ENCODE results near the gene STRN4. TPM values are rescaled to one million over a fixed set of nuclear protein-coding genes. Genes with fewer than 3 reads are reported as not detected.

Gene STRN4
- total and polyA plus RNA-seq, 9 of the 15 experiments (the other 6 are each of a cell fraction or from before 2014, with no cell fraction given) = 0.62 to 83.7 (median 36.9) TPM

GRCh38 chr19:46788262-46788967 lies 42.2 kb upstream of the STRN4 start, which contains the start of gene SLC1A5 (continued):
- TF ChIP-seq THRA (IDR thresholded peaks at IDR 0.05) (no peak), CTCFL (IDR thresholded peaks at IDR 0.05; ENCODE audit: borderline replicate concordance, insufficient read depth, low read depth, low read length, poor library complexity, severe bottlenecking) (peak; percentile 77), ZNF57 (CRISPR knock-in tag; IDR thresholded peaks at IDR 0.05) (no peak), ZNF318 (IDR thresholded peaks at IDR 0.05; ENCODE audit: borderline replicate concordance in 1 of 2, low read depth in 1 of 2) (peak in 1 of 2 experiments; percentile 50; a peak in 1 of 4 replicates), NONO (IDR thresholded peaks at IDR 0.05; ENCODE audit: low read depth in 2 of 2, low read length in 1 of 2) (peak; percentile 80 to 85), CHD2 (IDR thresholded peaks at IDR 0.05; ENCODE audit: low read depth, low read length) (peak; percentile 41; the same call in 1 of the 2 replicates), BCLAF1 (IDR thresholded peaks at IDR 0.05; ENCODE audit: borderline replicate concordance in 1 of 2, control insufficient read depth in 1 of 2, low read depth in 2 of 2, low read length in 1 of 2) (no peak), ADNP (tag; IDR thresholded peaks at IDR 0.05) (no peak), SMAD1 (IDR thresholded peaks at IDR 0.05; ENCODE audit: low read depth, low read length, partially characterized antibody) (peak; percentile 97)
- TF ChIP-seq, protein P1, sequence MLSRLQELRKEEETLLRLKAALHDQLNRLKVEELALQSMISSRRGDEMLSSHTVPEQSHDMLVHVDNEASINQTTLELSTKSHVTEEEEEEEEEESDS (CRISPR knock-in tag; IDR thresholded peaks at IDR 0.05) = no peak
